ENCODE data around the gene PRR23B. TPM values are rescaled to one million over a fixed set of nuclear protein-coding genes. Genes with fewer than 3 reads are reported as not detected.

PRR23B gene
- polyA plus RNA-seq, 1 donor (not counting 4 experiments of a cell fraction or from before 2014, with no cell fraction given), result not detected

GRCh38 chr3:139006051-139006716 lies 14.5 kb downstream of the PRR23B start, which contains the start of gene PRR23A:
TSS of gene PRR23A (minus strand) at chr3:139006268. CDS start at chr3:139006268, 0 bp downstream.
- Histone ChIP-seq H3K9ac (ENCODE audit: control insufficient read depth, extremely low read depth, insufficient read depth, low read length) (no peak within 1 kb of the TSS), H4K20me1 (ENCODE audit: control insufficient read depth, extremely low read depth, insufficient read depth, low read length) (no peaks in the 10 kb centered on the region), H3K4me1 (ENCODE audit: control insufficient read depth, extremely low read depth, insufficient read depth, low read length) (no peaks in the 10 kb centered on the region), H2AFZ (ENCODE audit: control insufficient read depth, low read length) (no peak within 1 kb of the TSS), H3K36me3 (ENCODE audit: control insufficient read depth in 2 of 2, extremely low read depth in 1 of 2, insufficient read depth in 2 of 2, low read length in 2 of 2) (no peaks in the 10 kb centered on the region), H3K79me2 (ENCODE audit: control insufficient read depth, insufficient read depth, low read length) (no peaks in the 10 kb centered on the region), H3K27ac (ENCODE audit: control insufficient read depth, insufficient read depth, low read length) (no peak within 1 kb of the TSS), H3K4me3 (ENCODE audit: control insufficient read depth in 2 of 3, extremely low read depth in 1 of 3, insufficient read depth in 2 of 3, low read depth in 1 of 3, low read length in 3 of 3) (no peak within 1 kb of the TSS), H3K9me1 (ENCODE audit: control insufficient read depth, extremely low read depth, insufficient read depth, low read length) (no peaks in the 10 kb centered on the region), H3K9me3 (ENCODE audit: control insufficient read depth, low read depth, low read length) (no peaks in the 10 kb centered on the region), H3K27me3 (ENCODE audit: control insufficient read depth, extremely low read depth, insufficient read depth, low read length) (no peaks in the 10 kb centered on the region), H3K4me2 (ENCODE audit: control insufficient read depth, extremely low read depth, insufficient read depth, low read depth, low read length) (no peak within 1 kb of the TSS)
- dilution Hi-C loops (cut with MboI; ENCODE audit: extremely low pct_ligation_motif_present, low sequenced_read_pairs), result no loop called here
- no peak for TF ChIP-seq CTCF (optimal IDR thresholded peaks at IDR 0.05 in 1 of 3, IDR thresholded peaks at IDR 0.05 in 1 of 3, conservative IDR thresholded peaks at IDR 0.05 in 1 of 3; ENCODE audit: extremely low read depth in 1 of 3, insufficient read depth in 2 of 3, low read length in 3 of 3)
- no peak for TF ChIP-seq EZH2 (IDR thresholded peaks at IDR 0.05; ENCODE audit: low read length)
- DNase-seq (ENCODE audit: low read depth, low spot score) (no peak), FAIRE-seq (no peak)

GRCh38 chr3:139005356-139005993 lies 15.3 kb downstream of the PRR23B start:
- Histone ChIP-seq H3K79me2 (ENCODE audit: control insufficient read depth, insufficient read depth, low read length) (no peaks in the 10 kb centered on the region), H3K4me3 (ENCODE audit: control insufficient read depth in 2 of 3, extremely low read depth in 1 of 3, insufficient read depth in 2 of 3, low read depth in 1 of 3, low read length in 3 of 3) (no peak overlapping the region), H4K20me1 (ENCODE audit: control insufficient read depth, extremely low read depth, insufficient read depth, low read length) (no peaks in the 10 kb centered on the region), H3K27ac (ENCODE audit: control insufficient read depth, insufficient read depth, low read length) (no peak overlapping the region), H3K9ac (ENCODE audit: control insufficient read depth, extremely low read depth, insufficient read depth, low read length) (no peak overlapping the region), H2AFZ (ENCODE audit: control insufficient read depth, low read length) (no peak overlapping the region), H3K4me2 (ENCODE audit: control insufficient read depth, extremely low read depth, insufficient read depth, low read depth, low read length) (no peak overlapping the region), H3K9me3 (ENCODE audit: control insufficient read depth, low read depth, low read length) (no peaks in the 10 kb centered on the region), H3K27me3 (ENCODE audit: control insufficient read depth, extremely low read depth, insufficient read depth, low read length) (no peaks in the 10 kb centered on the region), H3K9me1 (ENCODE audit: control insufficient read depth, extremely low read depth, insufficient read depth, low read length) (no peaks in the 10 kb centered on the region), H3K36me3 (ENCODE audit: control insufficient read depth in 2 of 2, extremely low read depth in 1 of 2, insufficient read depth in 2 of 2, low read length in 2 of 2) (no peaks in the 10 kb centered on the region), H3K4me1 (ENCODE audit: control insufficient read depth, extremely low read depth, insufficient read depth, low read length) (no peaks in the 10 kb centered on the region)
- DNase-seq (ENCODE audit: low read depth, low spot score) (no peak), FAIRE-seq (no peak)
- TF ChIP-seq CTCF (optimal IDR thresholded peaks at IDR 0.05 in 1 of 3, IDR thresholded peaks at IDR 0.05 in 1 of 3, conservative IDR thresholded peaks at IDR 0.05 in 1 of 3; ENCODE audit: extremely low read depth in 1 of 3, insufficient read depth in 2 of 3, low read length in 3 of 3) (no peak), EZH2 (IDR thresholded peaks at IDR 0.05; ENCODE audit: low read length) (no peak)
- dilution Hi-C loops (cut with MboI; ENCODE audit: extremely low pct_ligation_motif_present, low sequenced_read_pairs), result no loop called here
